C4-2B (cell line): ENCODE measurements around the gene WDR77.

Experiments
- ZFX ChIP-seq: fragments of 450-650 bp; IDR thresholded peaks from 2 replicates; pipeline ENCODE4 v1.6.1; 2017
- TF ChIP-seq, protein P1 (sequence below): fragments of 450-650 bp; conservative IDR thresholded peaks from 2 replicates; pipeline ENCODE4 v1.5.1; 2017; ENCODE audit warnings: mild to moderate bottlenecking

DNA sequence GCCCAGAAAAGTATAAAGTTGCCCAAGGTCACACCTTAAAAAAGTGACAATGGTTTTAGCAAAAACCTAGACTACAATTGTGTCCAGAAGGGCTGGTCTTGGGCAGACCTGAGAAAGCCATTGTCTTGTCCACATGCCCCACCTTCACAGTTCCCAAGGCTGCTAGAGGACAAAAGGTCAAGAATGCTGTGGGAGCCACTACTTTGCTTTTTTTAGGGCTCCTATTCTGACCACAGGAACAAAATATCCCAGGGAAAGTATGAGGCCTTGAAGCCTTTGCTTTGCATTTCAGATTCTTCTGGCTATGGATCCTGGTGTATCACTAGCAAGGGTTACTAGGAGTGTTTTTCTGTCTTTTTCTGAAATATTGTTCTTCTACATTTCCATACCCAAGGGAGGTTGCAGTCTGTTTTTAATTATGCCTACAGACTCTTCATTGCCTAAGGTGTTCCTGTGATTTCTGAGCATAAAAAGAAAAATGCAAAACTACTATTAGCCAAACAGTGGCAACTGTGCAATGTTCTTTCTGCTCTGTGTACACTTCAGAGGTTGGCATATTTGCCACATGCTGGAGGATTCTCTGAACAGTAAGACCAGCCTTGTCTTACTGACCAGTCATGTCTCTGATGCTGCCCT is 35.5 kb upstream of the WDR77 start:
- TF ChIP-seq, protein P1, sequence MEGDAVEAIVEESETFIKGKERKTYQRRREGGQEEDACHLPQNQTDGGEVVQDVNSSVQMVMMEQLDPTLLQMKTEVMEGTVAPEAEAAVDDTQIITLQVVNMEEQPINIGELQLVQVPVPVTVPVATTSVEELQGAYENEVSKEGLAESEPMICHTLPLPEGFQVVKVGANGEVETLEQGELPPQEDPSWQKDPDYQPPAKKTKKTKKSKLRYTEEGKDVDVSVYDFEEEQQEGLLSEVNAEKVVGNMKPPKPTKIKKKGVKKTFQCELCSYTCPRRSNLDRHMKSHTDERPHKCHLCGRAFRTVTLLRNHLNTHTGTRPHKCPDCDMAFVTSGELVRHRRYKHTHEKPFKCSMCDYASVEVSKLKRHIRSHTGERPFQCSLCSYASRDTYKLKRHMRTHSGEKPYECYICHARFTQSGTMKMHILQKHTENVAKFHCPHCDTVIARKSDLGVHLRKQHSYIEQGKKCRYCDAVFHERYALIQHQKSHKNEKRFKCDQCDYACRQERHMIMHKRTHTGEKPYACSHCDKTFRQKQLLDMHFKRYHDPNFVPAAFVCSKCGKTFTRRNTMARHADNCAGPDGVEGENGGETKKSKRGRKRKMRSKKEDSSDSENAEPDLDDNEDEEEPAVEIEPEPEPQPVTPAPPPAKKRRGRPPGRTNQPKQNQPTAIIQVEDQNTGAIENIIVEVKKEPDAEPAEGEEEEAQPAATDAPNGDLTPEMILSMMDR, result no peak
- no peak for TF ChIP-seq ZFX
